B cell (primary cell): Measurements from ENCODE around the gene COX6A2. TPM values are rescaled to one million over a fixed set of nuclear protein-coding genes. Genes with fewer than 3 reads are reported as not detected.

Source experiments
- ATAC-seq: fragments of 200-7000 bp; cut with Tn5 transposase; one replicate; pipeline ENCODE4 v1.10.0; 2021; ENCODE audit warnings: low read depth, mild to moderate bottlenecking, moderate number of reproducible peaks, moderate library complexity
- CTCF ChIA-PET: fragments of 350-600 bp; sonication (Branson Sonifier 250); formaldehyde crosslinking; loops from one replicate; lab custom pipeline; 2021; ENCODE audit warnings: antibody characterized with exemption, inconsistent platforms; lab: Charles Lee
- POLR2A ChIA-PET: fragments of 350-600 bp; sonication (Branson Sonifier 250); formaldehyde crosslinking; loops from one replicate; lab custom pipeline; 2021; ENCODE audit warnings: antibody characterized with exemption; lab: Charles Lee
- DNase-seq: peaks from one replicate; pipeline ENCODE4 v3.0.0; 2013
- H2AFZ ChIP-seq: 2 replicates; pipeline ENCODE4 v1.6.1; 2012; ENCODE audit warnings: mild to moderate bottlenecking, low read depth, low read length; ENCODE audit not compliant: insufficient read depth, poor library complexity, severe bottlenecking
- H3K27ac ChIP-seq, 2 donors: 1 replicate in 1 of 2; 2 replicates in 1 of 2; pipeline ENCODE4 v1.5.1; 2012 to 2013; ENCODE audit warnings: low read length in 2 of 2, mild to moderate bottlenecking in 2 of 2, moderate library complexity in 1 of 2
- H3K27me3 ChIP-seq, 4 experiments: fragments of 200-600 bp in 1 of 4; sonication (generic) in 1 of 4; replicated peaks in 1 of 4; 1 replicate in 2 of 4; 2 replicates in 2 of 4; pipeline versions ENCODE4 v1.6.1 to v1.7.0; 2013 to 2016; ENCODE audit warnings: low read length in 3 of 4, mild to moderate bottlenecking in 2 of 4, mixed read lengths in 1 of 4, moderate library complexity in 1 of 4; ENCODE audit not compliant: insufficient read depth in 4 of 4, control insufficient read depth in 3 of 4; ENCODE audit errors: control extremely low read depth in 1 of 4
- H3K36me3 ChIP-seq, 2 experiments: replicated peaks in 1 of 2; 1 replicate in 1 of 2; 2 replicates in 1 of 2; pipeline versions ENCODE4 v1.6.1 to v1.7.1; 2013; ENCODE audit warnings: low read length in 1 of 2; ENCODE audit not compliant: insufficient read depth in 2 of 2, control insufficient read depth in 1 of 2; ENCODE audit errors: control extremely low read depth in 1 of 2, extremely low read depth in 1 of 2
- H3K4me1 ChIP-seq, 2 donors: fragments of 200-600 bp in 1 of 2; sonication (generic) in 1 of 2; 1 replicate in 1 of 2; 2 replicates in 1 of 2; pipeline versions ENCODE4 v1.5.1 to v1.6.1; 2013 to 2017; ENCODE audit warnings: low read length in 2 of 2; ENCODE audit not compliant: control insufficient read depth in 2 of 2, insufficient read depth in 2 of 2
- H3K4me2 ChIP-seq: replicated peaks from 2 replicates; pipeline ENCODE3; 2012; ENCODE audit warnings: mild to moderate bottlenecking, low read depth, low read length; ENCODE audit not compliant: poor library complexity, severe bottlenecking
- H3K4me3 ChIP-seq, 5 experiments: fragments of 200-600 bp in 1 of 5; sonication (generic) in 1 of 5; 1 replicate in 3 of 5; 2 replicates in 2 of 5; pipeline versions ENCODE4 v1.5.1 to v1.7.0; 2011 to 2016; ENCODE audit warnings: low read length in 4 of 5, mild to moderate bottlenecking in 4 of 5, low read depth in 2 of 5, control low read depth in 1 of 5, moderate library complexity in 1 of 5; ENCODE audit not compliant: insufficient read depth in 1 of 5; ENCODE audit errors: control extremely low read depth in 1 of 5, extremely low read depth in 1 of 5
- H3K79me2 ChIP-seq: fragments of 200-600 bp; sonication (generic); one replicate; pipeline ENCODE4 v1.6.0; 2016; ENCODE audit warnings: low read length; ENCODE audit not compliant: control insufficient read depth, insufficient read depth
- H3K9ac ChIP-seq: fragments of 200-600 bp; sonication (generic); 2 replicates; pipeline ENCODE4 v1.6.1; 2017; ENCODE audit warnings: mild to moderate bottlenecking, low read length, moderate library complexity
- H3K9me3 ChIP-seq, 3 donors: one replicate each; pipeline versions ENCODE4 v1.6.1 to v1.7.1; 2013; ENCODE audit warnings: low read length in 2 of 3; ENCODE audit not compliant: control insufficient read depth in 2 of 3, insufficient read depth in 1 of 3; ENCODE audit errors: control extremely low read depth in 1 of 3
- H4K20me1 ChIP-seq: 2 replicates; pipeline ENCODE4 v1.6.0; 2012; ENCODE audit warnings: mild to moderate bottlenecking, low read length; ENCODE audit not compliant: insufficient read depth, control insufficient read depth, poor library complexity, severe bottlenecking
- H3K27ac Mint-ChIP-seq: one replicate; pipeline ENCODE4 v1.8.0; 2021; ENCODE audit warnings: mixed read lengths
- H3K27me3 Mint-ChIP-seq: one replicate; pipeline ENCODE4 v1.8.0; 2021; ENCODE audit warnings: mixed read lengths
- H3K4me1 Mint-ChIP-seq: one replicate; pipeline ENCODE4 v1.8.0; 2021; ENCODE audit warnings: mixed read lengths
- H3K4me3 Mint-ChIP-seq: one replicate; pipeline ENCODE4 v1.8.0; 2021; ENCODE audit warnings: mixed read lengths
- H3K9me3 Mint-ChIP-seq: one replicate; pipeline ENCODE4 v1.8.0; 2022; ENCODE audit warnings: mixed read lengths; ENCODE audit not compliant: insufficient read depth
- EZH2 ChIP-seq: IDR thresholded peaks from 2 replicates; pipeline ENCODE4 v1.6.1; 2012; ENCODE audit warnings: borderline replicate concordance, low read depth, mild to moderate bottlenecking, moderate library complexity, low read length; ENCODE audit not compliant: insufficient read depth, poor library complexity, severe bottlenecking
- WGBS: methylation state at CpG from one replicate; pipeline ENCODE4 v1.1.5; 2013; ENCODE audit warnings: missing lambda C conversion rate; ENCODE audit not compliant: insufficient coverage; 5-methylcytosine and 5-hydroxymethylcytosine counted together
- intact Hi-C: fragments of 100-400 bp; cut with micrococcal nuclease; formaldehyde crosslinking; loops from one replicate; pipeline ENCODE4 v1.10.0; 2022
- polyA plus RNA-seq: library from polyadenylated mRNA; depleted of rRNA; stranded (reverse); fragments of >200 nt; gene quantifications from 2 replicates; pipeline ENCODE4 v1.2.3, GENCODE V29; 2012
- total RNA-seq, 2 donors: library from RNA; stranded (reverse); fragments of 120-200 nt in 1 of 2; gene quantifications; 1 replicate in 1 of 2; 2 replicates in 1 of 2; pipeline versions ENCODE4 v1.2.3 to v1.2.4, GENCODE V29; 2013 to 2022
- TF ChIP-seq, protein P1 (sequence below): fragments of 200-600 bp; IDR thresholded peaks from one replicate; pipeline ENCODE4 v1.8.0; 2022; ENCODE audit warnings: antibody characterized with exemption, mild to moderate bottlenecking

Gene COX6A2
- total and polyA plus RNA-seq, 2 donors (not counting 1 experiment from before 2014, with no cell fraction given): not detected

DNA sequence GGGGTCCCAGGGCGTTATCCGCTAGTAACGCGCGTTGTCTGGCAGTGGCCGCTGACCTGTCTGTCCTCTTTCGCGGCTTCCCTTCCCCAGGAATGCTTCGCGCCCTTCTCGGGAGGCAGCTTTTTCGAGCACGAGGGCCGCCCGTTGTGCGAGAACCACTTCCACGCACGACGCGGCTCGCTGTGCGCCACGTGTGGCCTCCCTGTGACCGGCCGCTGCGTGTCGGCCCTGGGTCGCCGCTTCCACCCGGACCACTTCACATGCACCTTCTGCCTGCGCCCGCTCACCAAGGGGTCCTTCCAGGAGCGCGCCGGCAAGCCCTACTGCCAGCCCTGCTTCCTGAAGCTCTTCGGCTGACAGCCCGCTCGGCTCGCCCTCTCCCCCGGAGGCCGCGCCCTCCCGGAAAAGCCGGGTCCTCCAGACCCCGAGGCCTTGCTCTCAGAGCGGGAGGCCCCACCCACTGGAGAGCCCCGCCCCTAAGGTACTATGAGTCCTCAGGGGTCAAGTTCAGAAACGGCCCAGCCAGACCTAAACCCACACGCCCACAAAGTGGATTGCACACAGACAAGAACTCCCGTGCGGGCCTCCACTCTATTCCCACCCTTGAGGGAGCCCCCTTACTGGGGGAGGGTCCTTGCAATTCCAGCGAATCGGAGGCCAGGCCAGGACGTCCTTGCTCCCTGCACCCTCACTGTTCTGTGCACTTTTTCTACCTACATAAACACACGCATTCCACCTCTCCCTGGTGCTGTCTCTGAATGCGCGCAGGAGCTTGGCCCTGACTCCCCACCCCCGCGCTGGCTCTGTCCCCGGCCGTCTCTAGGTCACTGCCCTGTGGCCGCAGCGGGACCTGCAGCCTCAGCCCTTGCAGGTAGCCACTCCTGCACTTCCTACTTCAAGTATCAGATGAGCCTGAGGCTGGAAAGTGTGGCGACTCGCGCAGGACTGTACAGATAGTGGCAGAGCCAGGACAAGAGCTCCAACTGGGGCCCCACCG, 49.4 kb upstream of the COX6A2 start:
- ChIA-PET CTCF (interaction anchor here (0.6 to 1.4 kb wide), 2 partner anchors 10 kb away, joined by 3 to 6 read pairs; no protein-coding TSS in a partner anchor), POLR2A (interaction anchor here (1.5 to 1.6 kb wide), 2 partner anchors 11 to 18 kb away, joined by 6 to 8 read pairs; partner anchors contain the start of gene ARMC5)
- peak overlapping the region; percentile 87 for H2AFZ ChIP-seq
- DNase-seq (no peak), ATAC-seq (peak; percentile 22)
- H3K27me3 Mint-ChIP-seq: peaks cover 12% of the 10 kb centered on the region
- no peaks in the 10 kb centered on the region for H3K36me3 ChIP-seq
- H3K4me1 ChIP-seq: peaks cover 11 to 20% of the 10 kb centered on the region in 2 donors
- intact Hi-C loops: loop anchor here (1.0 to 5.0 kb wide), 3 partner anchors 11 to 395 kb away; partner anchors contain the start of genes RUSF1 and ZNF267
- H3K27ac Mint-ChIP-seq: peak overlapping the region; percentile 15
- H3K79me2 ChIP-seq: no peaks in the 10 kb centered on the region
- 27% methylated on average over 67 of the region's 67 CpGs for WGBS
- TF ChIP-seq EZH2: no peak
- TF ChIP-seq, protein P1, sequence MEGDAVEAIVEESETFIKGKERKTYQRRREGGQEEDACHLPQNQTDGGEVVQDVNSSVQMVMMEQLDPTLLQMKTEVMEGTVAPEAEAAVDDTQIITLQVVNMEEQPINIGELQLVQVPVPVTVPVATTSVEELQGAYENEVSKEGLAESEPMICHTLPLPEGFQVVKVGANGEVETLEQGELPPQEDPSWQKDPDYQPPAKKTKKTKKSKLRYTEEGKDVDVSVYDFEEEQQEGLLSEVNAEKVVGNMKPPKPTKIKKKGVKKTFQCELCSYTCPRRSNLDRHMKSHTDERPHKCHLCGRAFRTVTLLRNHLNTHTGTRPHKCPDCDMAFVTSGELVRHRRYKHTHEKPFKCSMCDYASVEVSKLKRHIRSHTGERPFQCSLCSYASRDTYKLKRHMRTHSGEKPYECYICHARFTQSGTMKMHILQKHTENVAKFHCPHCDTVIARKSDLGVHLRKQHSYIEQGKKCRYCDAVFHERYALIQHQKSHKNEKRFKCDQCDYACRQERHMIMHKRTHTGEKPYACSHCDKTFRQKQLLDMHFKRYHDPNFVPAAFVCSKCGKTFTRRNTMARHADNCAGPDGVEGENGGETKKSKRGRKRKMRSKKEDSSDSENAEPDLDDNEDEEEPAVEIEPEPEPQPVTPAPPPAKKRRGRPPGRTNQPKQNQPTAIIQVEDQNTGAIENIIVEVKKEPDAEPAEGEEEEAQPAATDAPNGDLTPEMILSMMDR: no peak
- peak overlapping the region; percentile 90 for H3K4me3 Mint-ChIP-seq
- H3K27ac ChIP-seq: no peak overlapping the region
- H3K4me1 Mint-ChIP-seq: peaks cover 30% of the 10 kb centered on the region
- peaks cover 0 to 14% (median 4%) of the 10 kb centered on the region in 4 experiments for H3K27me3 ChIP-seq
- H3K4me2 ChIP-seq: peak overlapping the region; percentile 94
- peak overlapping the region; percentile 69 for H3K9ac ChIP-seq
- H3K4me3 ChIP-seq: peak overlapping the region in 4 of 5 experiments; percentile 48 to 65 (median 62)
- H3K9me3 Mint-ChIP-seq: no peaks in the 10 kb centered on the region
- peaks cover 0 to 9% (median 0%) of the 10 kb centered on the region in 3 donors for H3K9me3 ChIP-seq
- H4K20me1 ChIP-seq: no peaks in the 10 kb centered on the region
